HAP-1 (cell line): ENCODE results near the gene CLDN24.

ENCODE experiments used
- DNase-seq, 2 experiments: peaks; one replicate each; pipeline ENCODE4 v3.0.0-alpha.2; 2016 to 2020; ENCODE audit warnings: low spot score in 2 of 2
- H3K27me3 ChIP-seq: fragments of 250-450 bp; sonication (Bioruptor Pico); 2 replicates; pipeline ENCODE4 v1.5.1; 2020; ENCODE audit warnings: low read depth, mild to moderate bottlenecking, moderate library complexity
- H3K36me3 ChIP-seq: fragments of 250-450 bp; sonication (Bioruptor Pico); replicated peaks from 2 replicates; pipeline ENCODE4 v1.5.1; 2020; ENCODE audit warnings: mild to moderate bottlenecking
- H3K4me1 ChIP-seq: fragments of 250-450 bp; sonication (Bioruptor Pico); 2 replicates; pipeline ENCODE4 v1.5.1; 2020; ENCODE audit warnings: mild to moderate bottlenecking
- H3K4me3 ChIP-seq: fragments of 250-450 bp; sonication (Bioruptor Pico); 2 replicates; pipeline ENCODE4 v1.5.1; 2020; ENCODE audit warnings: mild to moderate bottlenecking, moderate library complexity
- H3K9me3 ChIP-seq: fragments of 250-450 bp; sonication (Bioruptor Pico); 2 replicates; pipeline ENCODE4 v1.5.1; 2020; ENCODE audit warnings: mild to moderate bottlenecking, moderate library complexity
- in situ Hi-C: fragments of 300-500 bp; cut with MboI; formaldehyde crosslinking; loops from 3 replicates; pipeline ENCODE4 v1.14.3; 2020; ENCODE audit warnings: low sequenced_read_pairs, inconsistent platforms, mixed read lengths

Gene CLDN24

DNA sequence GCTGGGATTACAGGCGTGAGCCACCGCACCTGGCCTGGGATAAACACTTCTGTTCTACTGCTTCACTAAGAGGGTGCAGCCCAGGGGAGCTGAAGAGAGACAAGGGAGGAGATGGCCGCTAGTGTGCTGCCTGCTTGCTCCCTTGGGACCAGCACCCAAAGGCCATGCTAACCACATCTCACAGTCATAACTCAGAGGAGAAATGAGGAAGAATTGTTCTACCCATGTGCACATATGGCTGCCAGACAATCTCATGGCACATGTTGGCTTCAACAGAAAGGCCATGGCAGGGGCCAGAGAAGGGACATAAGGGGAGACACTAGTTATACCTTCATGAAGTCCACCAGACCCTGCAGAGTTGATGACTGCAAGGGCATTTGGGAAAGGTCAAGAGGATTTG, 24.6 kb downstream of the CLDN24 start:
- H3K9me3 ChIP-seq, result no peaks in the 10 kb centered on the region
- peaks cover 16% of the 10 kb centered on the region for H3K36me3 ChIP-seq
- no peak overlapping the region for H3K4me3 ChIP-seq
- DNase-seq, result no peak
- H3K4me1 ChIP-seq, result no peaks in the 10 kb centered on the region
- in situ Hi-C loops, result no loop called here
- H3K27me3 ChIP-seq, result no peaks in the 10 kb centered on the region

DNA sequence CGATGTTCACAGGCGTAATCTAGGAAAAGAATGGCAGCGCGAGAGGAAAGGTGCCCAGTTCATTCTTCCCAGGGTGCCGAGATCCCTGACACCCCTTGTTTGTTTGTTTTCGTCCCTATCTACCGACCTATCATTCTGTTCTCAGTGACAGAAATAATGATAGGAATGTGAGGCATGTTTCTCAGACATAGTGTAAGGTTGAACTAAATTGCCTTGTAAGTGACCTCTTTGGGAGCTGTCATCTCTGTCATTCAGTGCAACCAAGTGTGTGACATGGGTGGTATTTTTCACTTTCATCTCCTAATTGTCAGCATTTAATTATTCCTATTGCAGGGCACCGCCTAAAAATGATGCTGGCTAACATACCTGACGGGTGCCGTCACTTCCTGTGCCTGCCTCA, 26.5 kb downstream of the CLDN24 start:
- Histone ChIP-seq H3K4me3 (no peak overlapping the region), H3K27me3 (no peaks in the 10 kb centered on the region), H3K36me3 (peaks cover 16% of the 10 kb centered on the region), H3K4me1 (no peaks in the 10 kb centered on the region), H3K9me3 (no peaks in the 10 kb centered on the region)
- no peak for DNase-seq
- in situ Hi-C loops, result no loop called here

DNA sequence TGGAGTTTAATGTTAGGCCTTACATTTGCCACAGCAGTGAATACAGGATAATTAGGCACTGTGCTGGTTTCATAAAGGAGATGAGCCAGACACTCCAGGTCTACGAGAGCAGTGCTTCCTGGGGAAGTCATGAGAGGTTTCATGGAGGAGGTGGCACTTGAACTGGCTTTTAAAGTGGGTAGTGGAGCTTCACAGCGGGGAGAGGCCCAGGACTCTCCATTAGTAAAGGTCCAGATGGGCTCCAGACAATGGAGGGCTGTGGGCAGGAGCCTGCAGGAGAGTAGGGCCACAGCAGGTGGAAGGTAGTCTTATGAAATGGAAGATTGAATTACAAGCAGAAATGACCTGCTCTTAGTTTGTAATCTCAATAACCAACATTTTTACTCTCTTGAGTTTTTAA, 31.2 kb downstream of the CLDN24 start:
- H3K9me3 ChIP-seq, result no peaks in the 10 kb centered on the region
- peaks cover 21% of the 10 kb centered on the region for H3K36me3 ChIP-seq
- H3K27me3 ChIP-seq, result no peaks in the 10 kb centered on the region
- in situ Hi-C loops, result no loop called here
- no peaks in the 10 kb centered on the region for H3K4me1 ChIP-seq
- no peak for DNase-seq
- H3K4me3 ChIP-seq, result no peak overlapping the region

DNA sequence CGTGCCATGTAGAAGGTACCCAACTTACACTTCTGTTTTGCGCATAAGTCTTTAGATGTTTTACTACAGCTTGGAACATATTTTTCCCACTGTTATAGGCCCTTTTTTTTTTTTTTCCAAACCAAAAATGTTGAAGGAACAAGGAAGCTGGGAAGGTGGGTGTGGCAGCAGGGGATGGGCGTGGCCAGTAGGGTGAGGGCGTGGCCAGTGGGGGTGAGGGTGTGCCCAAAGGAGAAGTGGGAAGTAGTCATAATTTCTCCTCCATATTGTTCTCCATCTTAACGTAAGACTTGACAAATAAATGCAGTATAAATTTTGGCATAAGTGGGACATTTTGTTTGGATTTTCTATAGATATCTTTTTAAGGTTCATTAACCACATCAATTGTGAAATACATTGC, 32.5 kb downstream of the CLDN24 start:
- no peak overlapping the region for H3K4me3 ChIP-seq
- peaks cover 19% of the 10 kb centered on the region for H3K36me3 ChIP-seq
- no peaks in the 10 kb centered on the region for H3K27me3 ChIP-seq
- no peaks in the 10 kb centered on the region for H3K4me1 ChIP-seq
- in situ Hi-C loops, result no loop called here
- no peaks in the 10 kb centered on the region for H3K9me3 ChIP-seq
- DNase-seq, result peak in 1 of 2 experiments; percentile 58

DNA sequence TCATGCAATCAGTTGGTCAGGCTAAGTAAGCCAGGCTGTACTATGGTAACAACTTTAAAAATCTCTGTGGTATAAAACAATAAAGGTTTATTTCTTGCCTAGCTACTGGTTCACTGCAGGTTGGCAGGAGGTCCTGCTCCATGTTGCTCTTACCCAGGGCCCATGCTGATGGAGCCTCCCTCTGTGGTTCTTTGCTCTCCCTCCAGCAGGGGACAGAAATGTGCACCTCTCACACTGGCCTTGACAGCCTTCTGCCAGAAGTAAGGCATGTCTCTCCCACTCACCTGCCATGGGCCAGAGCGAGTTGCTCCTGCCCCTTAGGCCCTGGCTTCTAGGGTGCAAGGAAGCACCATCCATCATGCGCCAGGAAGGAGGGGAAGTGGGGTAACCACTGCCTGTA, 33.3 kb downstream of the CLDN24 start:
- peaks cover 24% of the 10 kb centered on the region for H3K36me3 ChIP-seq
- no peaks in the 10 kb centered on the region for H3K4me1 ChIP-seq
- DNase-seq, result no peak
- in situ Hi-C loops, result no loop called here
- no peak overlapping the region for H3K4me3 ChIP-seq
- no peaks in the 10 kb centered on the region for H3K27me3 ChIP-seq
- H3K9me3 ChIP-seq, result no peaks in the 10 kb centered on the region

DNA sequence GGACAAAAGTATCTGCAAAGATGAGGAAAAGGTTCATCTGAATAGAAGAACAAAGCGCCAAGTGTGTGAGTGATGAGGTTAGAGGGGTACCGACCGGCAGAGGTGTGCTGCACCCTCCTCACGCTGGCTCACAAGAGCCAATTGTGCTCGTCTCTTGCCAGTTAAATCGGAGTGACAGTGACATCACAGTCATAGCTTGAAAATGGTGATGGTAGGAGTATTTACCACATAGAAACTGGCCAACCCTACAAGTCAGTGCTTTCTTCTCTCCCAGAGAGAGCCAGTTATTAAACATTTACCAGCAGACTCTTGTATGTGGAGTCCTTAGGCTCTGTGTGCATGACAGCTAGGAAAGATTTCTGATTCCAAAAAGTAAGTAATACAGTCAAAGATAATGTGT, 34.5 kb downstream of the CLDN24 start:
- Histone ChIP-seq H3K4me1 (no peaks in the 10 kb centered on the region), H3K36me3 (peaks cover 31% of the 10 kb centered on the region), H3K4me3 (no peak overlapping the region), H3K27me3 (no peaks in the 10 kb centered on the region), H3K9me3 (no peaks in the 10 kb centered on the region)
- in situ Hi-C loops, result no loop called here
- no peak for DNase-seq

DNA sequence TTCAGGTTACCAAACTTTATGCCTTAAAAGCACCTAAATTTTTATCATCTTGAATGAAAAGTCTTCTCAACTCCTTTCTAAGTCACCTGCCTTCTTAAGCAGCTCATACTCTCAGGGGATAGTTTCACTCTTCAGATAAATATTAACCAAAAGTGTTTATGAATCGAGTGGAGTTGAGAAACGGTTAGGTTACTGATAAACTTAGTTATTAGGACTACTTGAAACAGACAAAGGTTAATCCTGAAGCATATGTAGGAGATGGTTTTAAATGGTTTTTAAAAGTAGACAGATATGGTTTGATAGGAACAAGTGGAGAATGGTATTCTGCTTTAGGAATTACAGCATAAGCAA, 34.9 kb downstream of the CLDN24 start:
- Histone ChIP-seq H3K9me3 (no peaks in the 10 kb centered on the region), H3K27me3 (no peaks in the 10 kb centered on the region), H3K4me1 (no peaks in the 10 kb centered on the region), H3K36me3 (peaks cover 33% of the 10 kb centered on the region), H3K4me3 (no peak overlapping the region)
- in situ Hi-C loops, result no loop called here
- DNase-seq, result no peak

DNA sequence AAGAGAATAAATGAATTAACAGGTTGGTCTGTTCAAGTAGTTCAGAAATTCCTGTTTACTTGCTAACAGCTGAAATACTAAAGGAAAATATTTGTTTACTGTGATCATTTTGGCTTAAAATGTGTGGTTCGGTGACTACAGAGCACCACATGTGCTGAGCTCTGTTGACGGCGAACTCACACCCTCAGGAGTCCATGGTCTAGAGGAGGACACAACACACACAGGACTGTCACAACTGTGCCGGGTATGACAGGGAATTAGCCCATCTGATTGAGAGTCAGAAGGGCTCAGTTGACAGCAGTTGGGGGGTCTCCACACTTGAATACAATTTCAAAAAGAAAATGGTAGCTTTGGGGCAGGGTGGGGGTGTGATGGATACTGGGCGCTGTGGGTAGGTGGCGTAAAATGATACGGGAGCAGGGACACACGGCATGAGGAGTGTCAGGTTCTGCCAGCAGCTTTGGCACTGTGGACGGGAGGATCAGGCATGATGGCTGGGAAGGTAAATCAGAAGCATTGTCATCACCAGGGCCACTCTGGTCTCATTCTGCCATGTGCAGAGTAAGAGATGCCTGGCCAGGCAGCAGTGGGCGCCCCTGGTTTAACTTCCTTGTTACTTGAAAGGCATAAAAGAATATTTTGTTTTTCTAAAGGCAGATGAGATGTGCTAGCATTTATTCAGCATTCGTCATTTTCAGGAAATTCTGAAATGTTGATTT, 35.5 kb downstream of the CLDN24 start:
- H3K36me3 ChIP-seq, result peaks cover 33% of the 10 kb centered on the region
- no peaks in the 10 kb centered on the region for H3K27me3 ChIP-seq
- no peak overlapping the region for H3K4me3 ChIP-seq
- in situ Hi-C loops, result no loop called here
- no peaks in the 10 kb centered on the region for H3K9me3 ChIP-seq
- DNase-seq, result no peak
- no peaks in the 10 kb centered on the region for H3K4me1 ChIP-seq

DNA sequence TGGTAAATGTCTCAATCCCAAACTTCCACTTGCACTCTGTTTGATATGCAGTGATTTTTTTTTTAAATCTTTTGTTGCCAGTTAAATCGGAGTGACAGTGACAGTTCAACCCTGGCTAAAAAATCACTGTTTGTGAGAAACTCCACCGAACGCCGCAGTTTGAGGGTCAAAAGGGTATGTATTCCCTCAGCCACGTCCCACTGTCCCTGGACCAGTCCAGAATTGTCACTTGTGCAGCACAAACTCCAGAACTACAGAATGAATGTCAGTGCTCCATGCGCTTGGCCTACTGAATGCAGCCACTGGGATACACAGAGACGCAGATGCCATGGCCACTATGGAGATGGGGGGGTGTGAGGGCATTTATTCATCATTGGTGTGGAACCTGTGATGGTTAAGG, 36.3 kb downstream of the CLDN24 start:
- H3K36me3 ChIP-seq, result peaks cover 36% of the 10 kb centered on the region
- no peaks in the 10 kb centered on the region for H3K9me3 ChIP-seq
- DNase-seq, result no peak
- H3K4me1 ChIP-seq, result no peaks in the 10 kb centered on the region
- in situ Hi-C loops, result no loop called here
- H3K27me3 ChIP-seq, result no peaks in the 10 kb centered on the region
- no peak overlapping the region for H3K4me3 ChIP-seq

DNA sequence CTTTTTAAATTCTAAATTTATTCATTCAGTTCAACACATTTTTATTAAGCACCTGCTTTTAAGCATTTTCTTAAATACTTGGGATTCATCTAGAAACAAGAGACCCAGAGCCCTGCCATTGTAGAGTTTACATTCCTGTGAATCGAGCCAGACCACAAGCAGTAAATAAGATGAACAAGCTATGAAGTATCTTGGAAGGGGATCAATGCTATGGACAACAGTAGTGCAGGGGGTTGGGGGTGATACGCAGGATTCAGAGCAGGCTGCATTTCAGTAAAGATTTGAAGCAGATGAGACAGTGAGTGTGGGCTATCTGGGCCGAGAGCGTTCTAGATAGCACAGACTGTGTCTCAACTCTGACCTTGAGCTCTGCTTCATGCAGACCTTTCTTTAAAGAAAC, 37.3 kb downstream of the CLDN24 start:
- Histone ChIP-seq H3K9me3 (no peaks in the 10 kb centered on the region), H3K4me3 (no peak overlapping the region), H3K4me1 (no peaks in the 10 kb centered on the region), H3K36me3 (peaks cover 36% of the 10 kb centered on the region), H3K27me3 (no peaks in the 10 kb centered on the region)
- no peak for DNase-seq
- in situ Hi-C loops, result no loop called here

DNA sequence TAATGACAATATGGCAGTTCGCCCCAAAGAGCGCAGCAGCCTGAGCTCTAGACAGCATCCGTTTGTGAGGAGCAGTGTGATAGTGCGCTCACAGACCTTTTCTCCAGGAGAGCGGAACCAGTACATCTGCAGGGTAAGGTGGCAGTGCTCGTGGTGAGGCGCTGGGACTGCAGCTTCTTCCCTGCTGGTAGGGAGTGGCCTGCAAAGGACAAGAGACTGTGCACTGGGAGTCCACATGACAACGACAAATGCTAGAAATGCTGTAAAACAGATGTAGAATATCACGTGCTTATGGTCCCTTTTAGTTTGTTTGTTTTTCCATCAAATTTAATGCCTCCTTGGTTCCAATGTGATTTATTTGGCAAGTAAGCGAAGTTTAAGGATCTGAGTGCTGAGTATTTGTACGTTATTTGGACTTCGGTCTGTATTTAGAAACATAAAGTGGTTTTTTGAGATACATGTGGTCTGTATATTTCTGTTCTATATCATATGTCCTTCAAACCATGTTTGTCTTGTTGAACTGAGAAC, 37.9 kb downstream of the CLDN24 start:
- Histone ChIP-seq H3K36me3 (peaks cover 36% of the 10 kb centered on the region), H3K4me1 (no peaks in the 10 kb centered on the region), H3K27me3 (no peaks in the 10 kb centered on the region), H3K9me3 (no peaks in the 10 kb centered on the region), H3K4me3 (no peak overlapping the region)
- in situ Hi-C loops, result no loop called here
- no peak for DNase-seq

DNA sequence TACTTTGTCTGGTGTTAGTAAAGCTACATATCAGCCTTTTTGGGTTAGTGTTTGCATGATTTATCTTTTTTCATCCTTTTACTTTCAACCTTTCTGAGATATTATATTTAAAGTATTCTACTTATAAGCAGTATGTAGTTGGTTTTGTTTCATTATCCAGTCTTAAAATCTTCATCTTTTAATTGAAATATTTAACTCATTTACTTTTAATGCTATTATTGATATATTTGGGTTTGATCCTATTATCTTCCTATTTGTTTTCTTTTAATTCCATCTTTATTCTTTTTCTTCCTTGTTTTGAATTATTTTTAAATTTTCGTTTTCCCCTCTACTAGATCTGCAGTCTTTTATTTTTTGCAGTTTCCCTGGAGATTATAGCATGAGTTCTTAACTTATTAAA, 46.1 kb downstream of the CLDN24 start:
- no peak for DNase-seq
- Histone ChIP-seq H3K4me3 (no peak overlapping the region), H3K27me3 (no peaks in the 10 kb centered on the region), H3K36me3 (peaks cover 36% of the 10 kb centered on the region), H3K4me1 (no peaks in the 10 kb centered on the region), H3K9me3 (no peaks in the 10 kb centered on the region)
- in situ Hi-C loops, result no loop called here

DNA sequence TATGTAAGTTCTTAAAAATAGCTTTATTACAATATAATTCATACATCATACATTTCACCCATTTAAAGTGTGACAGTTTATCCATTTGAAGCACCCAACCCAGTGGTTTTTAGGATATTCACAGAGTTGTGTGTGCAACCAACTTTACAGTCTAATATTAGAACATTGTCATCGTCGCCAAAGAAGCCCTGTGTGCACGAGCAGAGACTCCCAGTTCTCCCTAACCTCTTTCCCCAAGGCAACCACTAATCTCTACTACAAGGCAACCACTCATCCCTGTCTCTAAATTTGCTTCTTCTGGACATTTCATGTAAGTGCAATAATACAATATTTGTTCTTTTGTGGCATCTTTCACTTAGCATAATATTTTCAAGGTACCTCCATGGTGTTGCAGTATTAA, 49.8 kb downstream of the CLDN24 start:
- no peak for DNase-seq
- H3K4me1 ChIP-seq, result no peaks in the 10 kb centered on the region
- H3K9me3 ChIP-seq, result no peaks in the 10 kb centered on the region
- peaks cover 61% of the 10 kb centered on the region for H3K36me3 ChIP-seq
- in situ Hi-C loops, result no loop called here
- H3K27me3 ChIP-seq, result no peaks in the 10 kb centered on the region
- H3K4me3 ChIP-seq, result no peak overlapping the region
